ENCODE measurements around the gene VAV3.
"Not testable (repeated sequence)": the region's sequence is repeated elsewhere in the genome, so short reads cannot be mapped to it uniquely, and the experiment has no call there.

Gene VAV3

DNA sequence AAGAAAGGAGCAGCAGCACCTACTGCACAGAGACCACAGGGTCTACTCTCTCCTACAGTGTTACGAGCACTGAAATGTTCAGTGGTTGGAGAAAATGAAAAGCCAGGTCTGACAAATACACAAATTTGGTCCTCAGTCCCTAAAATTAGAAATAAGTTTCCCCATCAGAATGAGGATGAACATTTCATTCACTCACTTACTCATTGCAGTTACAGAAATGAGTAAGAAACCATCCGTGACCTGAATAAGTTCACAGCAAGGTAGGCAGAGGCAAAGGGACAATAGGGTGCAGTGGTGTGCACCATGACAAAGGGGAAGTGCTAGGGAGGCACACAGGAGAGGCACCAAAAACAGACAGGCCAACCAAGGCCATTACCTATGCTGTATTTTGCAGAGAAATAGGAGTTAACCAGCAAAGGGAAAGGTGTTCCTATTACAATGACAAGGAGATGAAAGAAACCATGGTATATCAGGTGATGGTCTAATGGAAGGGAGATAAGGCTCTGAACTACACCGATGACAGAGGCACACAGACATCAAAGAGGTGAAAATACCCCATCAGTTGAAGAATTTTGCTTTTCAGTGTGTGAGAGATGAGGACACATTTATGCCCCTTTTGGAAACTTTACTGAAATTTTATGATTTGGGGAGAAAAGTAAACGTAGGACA lies 29.4 kb downstream of the VAV3 start:
- peak; percentile 22 to 33 for DNase-seq (ENCODE audit: low read depth in 2 of 2)

GRCh38 chr1:107934578-107934977 lies 30.4 kb downstream of the VAV3 start:
- no peak for DNase-seq (ENCODE audit: low read depth in 2 of 2)

- DNase-seq (ENCODE audit: low read depth in 2 of 2) = no peak
These were observed 31.2 kb downstream of the VAV3 start for GRCh38 chr1:107933736-107934135.

DNA sequence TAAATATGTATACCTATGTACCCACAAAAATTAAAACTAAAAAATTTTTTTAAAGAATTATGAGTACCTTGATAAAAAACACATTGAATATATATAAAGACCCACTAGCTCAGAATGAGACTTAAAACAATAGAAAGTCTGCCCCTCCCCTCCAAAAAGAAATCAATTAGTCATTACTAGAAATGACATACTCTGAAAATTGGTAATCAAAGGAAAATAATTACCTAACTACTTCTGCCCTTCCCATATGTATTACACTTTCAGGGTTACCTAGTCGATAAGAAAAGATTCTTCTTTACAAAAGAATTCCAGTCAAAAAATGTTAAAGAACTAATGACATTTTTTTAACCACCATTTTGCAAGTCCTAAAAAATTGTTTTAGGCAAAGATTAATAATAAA lies 34.7 kb downstream of the VAV3 start:
- no peak for DNase-seq (ENCODE audit: low read depth in 2 of 2)

DNA sequence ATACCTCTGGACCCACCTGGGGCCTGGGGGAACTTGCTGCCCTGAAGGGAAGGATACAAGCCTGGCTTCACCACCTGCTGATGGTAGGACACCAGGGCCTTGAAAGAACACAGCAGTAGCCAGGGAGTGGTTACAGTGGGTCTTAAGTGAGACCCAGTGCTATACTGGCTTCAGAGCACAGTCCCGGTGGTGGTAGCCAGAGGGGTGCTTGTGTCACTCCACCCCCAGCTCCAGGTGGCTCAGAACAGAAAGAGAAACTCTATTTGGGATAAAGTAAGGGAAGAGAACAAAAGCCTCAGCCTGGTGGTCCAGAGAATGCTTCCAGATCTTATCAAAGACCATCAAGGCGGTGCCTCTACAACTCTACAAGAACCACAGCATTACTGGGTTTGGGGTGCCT lies 37.2 kb downstream of the VAV3 start:
- no peak for DNase-seq (ENCODE audit: low read depth in 2 of 2)

DNA sequence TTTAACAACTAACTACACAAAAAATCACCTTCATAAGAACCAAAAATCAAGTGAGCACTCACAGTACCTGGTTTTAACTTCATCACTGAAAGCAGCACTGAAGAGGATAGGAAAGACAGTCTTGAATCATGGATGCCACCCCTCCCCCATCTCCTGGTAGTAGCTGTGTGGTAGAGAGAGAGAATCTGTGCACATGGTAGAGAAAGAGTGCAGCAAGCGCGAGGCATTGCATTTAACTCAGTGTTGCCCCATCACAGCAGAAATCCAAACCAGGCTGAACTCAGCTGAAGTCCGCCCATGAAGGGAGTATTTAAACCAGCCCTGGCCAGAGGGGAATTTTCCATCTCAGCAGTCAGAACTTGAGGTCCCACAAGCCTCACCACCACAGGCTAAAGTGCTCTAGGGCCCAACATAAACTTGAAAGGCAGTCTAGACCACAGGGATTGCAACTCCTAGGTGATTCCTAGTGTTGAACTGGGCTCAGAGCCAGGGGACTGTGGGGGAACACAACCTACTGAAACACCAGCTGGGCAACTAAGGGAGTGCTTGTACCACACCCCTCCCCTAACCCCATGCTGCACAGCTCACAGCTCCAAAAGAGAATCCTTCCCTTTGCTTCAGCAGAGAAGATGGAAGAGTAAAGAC lies 38.4 kb downstream of the VAV3 start:
- no peak for DNase-seq (ENCODE audit: low read depth in 2 of 2)

DNA sequence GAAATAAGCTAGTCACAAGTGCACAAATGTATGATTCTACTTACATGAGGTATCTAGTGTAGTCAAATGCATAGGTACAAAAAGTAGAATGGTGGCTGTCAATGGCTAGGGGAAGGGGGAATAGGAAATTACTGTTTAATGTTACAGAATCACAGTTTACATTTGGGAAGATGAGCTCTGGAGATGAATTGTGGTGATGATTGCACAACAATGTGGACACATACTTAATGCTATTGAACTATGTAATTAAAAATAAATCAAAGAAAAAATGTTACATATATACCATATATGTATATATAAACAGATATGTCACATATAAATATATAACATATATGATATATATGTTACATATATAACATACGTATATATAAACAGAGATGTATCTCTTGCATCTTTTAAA lies 39.4 kb downstream of the VAV3 start:
- no peak for DNase-seq (ENCODE audit: low read depth in 2 of 2)

DNA sequence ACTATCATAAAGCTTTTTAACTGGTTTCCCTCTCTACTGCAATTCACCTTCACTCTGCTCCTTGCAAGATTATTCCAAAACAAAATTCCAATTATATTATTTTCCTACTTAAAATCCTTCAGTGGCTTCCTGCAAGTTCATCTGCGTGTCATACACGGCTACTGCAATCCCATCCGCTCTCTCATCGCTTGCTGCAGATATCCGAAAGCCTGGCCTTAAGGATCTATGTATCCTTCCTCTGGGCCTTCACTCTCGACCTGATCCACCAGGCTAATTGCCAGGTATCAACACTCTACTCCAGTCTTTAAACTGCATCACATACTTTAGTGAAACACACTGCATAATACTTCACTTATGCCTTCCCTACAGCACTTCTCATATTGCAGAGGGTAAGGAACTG lies 44.0 kb downstream of the VAV3 start:
- DNase-seq (ENCODE audit: low read depth in 2 of 2) = no peak

GRCh38 chr1:107920561-107920960 lies 44.4 kb downstream of the VAV3 start:
- DNase-seq (ENCODE audit: low read depth in 2 of 2) = no peak

- DNase-seq (ENCODE audit: low read depth in 2 of 2) = no peak
These were observed 45.0 kb downstream of the VAV3 start for GRCh38 chr1:107919953-107920352.

GRCh38 chr1:107914119-107914765 lies 50.7 kb downstream of the VAV3 start:
- no peak for DNase-seq (ENCODE audit: low read depth in 2 of 2)

GRCh38 chr1:107912656-107913055 lies 52.3 kb downstream of the VAV3 start:
- no peak for DNase-seq (ENCODE audit: low read depth in 2 of 2)

GRCh38 chr1:107900090-107900945 lies 64.7 kb downstream of the VAV3 start:
- DNase-seq (ENCODE audit: low read depth in 2 of 2) = no peak

DNA sequence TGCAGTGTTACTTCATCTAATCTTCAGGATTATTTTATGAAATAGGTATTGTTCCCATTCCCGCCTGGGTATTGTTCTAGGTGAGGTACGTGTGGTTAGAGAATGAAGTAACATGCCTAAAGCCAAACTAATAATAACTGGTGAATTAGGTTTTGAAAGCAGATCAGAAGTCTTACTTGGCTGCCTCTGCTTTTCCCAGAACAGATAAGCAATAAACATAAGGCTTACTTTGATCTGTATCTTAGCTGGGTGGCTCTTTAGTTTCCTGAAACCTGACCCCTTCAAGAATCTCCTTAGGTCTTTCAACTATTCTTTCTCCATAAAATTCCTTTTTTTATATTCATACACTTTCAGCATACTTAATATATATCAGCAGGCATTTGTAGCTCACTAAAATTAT lies 65.3 kb downstream of the VAV3 start:
- DNase-seq (ENCODE audit: low read depth in 2 of 2) = no peak

- DNase-seq (ENCODE audit: low read depth in 2 of 2) = no peak
These were observed 67.3 kb downstream of the VAV3 start for GRCh38 chr1:107897438-107898345.

GRCh38 chr1:107896936-107897335 lies 68.0 kb downstream of the VAV3 start:
- DNase-seq (ENCODE audit: low read depth in 2 of 2) = no peak

GRCh38 chr1:107896401-107896800 lies 68.6 kb downstream of the VAV3 start:
- DNase-seq (ENCODE audit: low read depth in 2 of 2) = no peak

- no peak for DNase-seq (ENCODE audit: low read depth in 2 of 2)
These were observed 69.4 kb downstream of the VAV3 start for GRCh38 chr1:107895403-107896191.

GRCh38 chr1:107894605-107895004 lies 70.4 kb downstream of the VAV3 start:
- no peak for DNase-seq (ENCODE audit: low read depth in 2 of 2)

GRCh38 chr1:107893350-107893749 lies 71.6 kb downstream of the VAV3 start:
- DNase-seq (ENCODE audit: low read depth in 2 of 2) = not testable (repeated sequence)

Measured in activated CD4-positive, alpha-beta T cell treated with anti-CD3 and anti-CD28 coated beads for 24 hours (primary cell).